Measurements from ENCODE around the gene FBXW4.

DNA sequence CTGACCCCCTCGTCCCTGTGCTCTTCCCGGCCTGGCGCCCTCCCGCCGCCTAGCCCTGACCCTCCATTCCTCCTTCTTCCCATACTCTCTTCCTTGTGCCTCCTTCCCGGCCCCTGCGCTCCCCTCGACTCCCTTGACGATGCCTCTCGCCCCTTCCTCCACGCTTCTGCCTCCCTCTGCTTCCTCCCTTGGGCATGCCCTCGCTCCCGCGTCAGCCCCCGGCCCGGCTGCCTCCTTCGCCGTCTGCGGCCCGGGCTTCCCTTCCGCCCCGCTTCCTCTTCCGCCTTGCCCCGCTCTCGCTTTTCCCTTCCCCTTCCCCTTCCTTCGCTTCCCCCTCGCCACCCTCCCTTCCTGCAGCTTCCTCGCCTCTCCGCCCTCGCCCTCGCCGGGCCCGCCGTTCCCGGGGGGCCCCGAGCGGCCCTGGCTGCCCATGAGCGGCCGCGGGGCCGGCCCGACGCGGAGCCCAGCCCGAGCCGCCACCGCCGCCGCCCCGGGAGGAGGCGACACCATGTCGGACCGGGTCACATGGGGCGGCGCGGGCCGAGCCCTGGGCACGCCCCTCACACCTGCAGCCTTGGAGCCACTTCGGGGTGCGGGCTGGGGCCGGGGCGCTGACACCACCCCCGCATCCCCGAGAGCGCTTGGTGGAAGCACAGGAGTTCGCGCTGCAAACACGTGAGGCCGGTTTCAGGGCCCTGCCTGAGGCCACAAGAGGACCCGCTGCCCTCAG lies at the start of gene FBXW4:
- TF ChIP-seq, protein P1, sequence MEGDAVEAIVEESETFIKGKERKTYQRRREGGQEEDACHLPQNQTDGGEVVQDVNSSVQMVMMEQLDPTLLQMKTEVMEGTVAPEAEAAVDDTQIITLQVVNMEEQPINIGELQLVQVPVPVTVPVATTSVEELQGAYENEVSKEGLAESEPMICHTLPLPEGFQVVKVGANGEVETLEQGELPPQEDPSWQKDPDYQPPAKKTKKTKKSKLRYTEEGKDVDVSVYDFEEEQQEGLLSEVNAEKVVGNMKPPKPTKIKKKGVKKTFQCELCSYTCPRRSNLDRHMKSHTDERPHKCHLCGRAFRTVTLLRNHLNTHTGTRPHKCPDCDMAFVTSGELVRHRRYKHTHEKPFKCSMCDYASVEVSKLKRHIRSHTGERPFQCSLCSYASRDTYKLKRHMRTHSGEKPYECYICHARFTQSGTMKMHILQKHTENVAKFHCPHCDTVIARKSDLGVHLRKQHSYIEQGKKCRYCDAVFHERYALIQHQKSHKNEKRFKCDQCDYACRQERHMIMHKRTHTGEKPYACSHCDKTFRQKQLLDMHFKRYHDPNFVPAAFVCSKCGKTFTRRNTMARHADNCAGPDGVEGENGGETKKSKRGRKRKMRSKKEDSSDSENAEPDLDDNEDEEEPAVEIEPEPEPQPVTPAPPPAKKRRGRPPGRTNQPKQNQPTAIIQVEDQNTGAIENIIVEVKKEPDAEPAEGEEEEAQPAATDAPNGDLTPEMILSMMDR (conservative IDR thresholded peaks at IDR 0.05), result no peak
- TF ChIP-seq EZH2 (IDR thresholded peaks at IDR 0.05; ENCODE audit: low read depth), result no peak
